Islet of Langerhans (tissue), 1 donor: ENCODE data around the gene MTUS2.
A peak's percentile ranks its signal among the peaks of the same experiment; 100 is the strongest.

Experiments
- FAIRE-seq: peaks from one replicate; lab custom pipeline; 2011; peaks lifted over from hg19 to GRCh38; lab: Jason Lieb, UNC

The MTUS2 gene

DNA sequence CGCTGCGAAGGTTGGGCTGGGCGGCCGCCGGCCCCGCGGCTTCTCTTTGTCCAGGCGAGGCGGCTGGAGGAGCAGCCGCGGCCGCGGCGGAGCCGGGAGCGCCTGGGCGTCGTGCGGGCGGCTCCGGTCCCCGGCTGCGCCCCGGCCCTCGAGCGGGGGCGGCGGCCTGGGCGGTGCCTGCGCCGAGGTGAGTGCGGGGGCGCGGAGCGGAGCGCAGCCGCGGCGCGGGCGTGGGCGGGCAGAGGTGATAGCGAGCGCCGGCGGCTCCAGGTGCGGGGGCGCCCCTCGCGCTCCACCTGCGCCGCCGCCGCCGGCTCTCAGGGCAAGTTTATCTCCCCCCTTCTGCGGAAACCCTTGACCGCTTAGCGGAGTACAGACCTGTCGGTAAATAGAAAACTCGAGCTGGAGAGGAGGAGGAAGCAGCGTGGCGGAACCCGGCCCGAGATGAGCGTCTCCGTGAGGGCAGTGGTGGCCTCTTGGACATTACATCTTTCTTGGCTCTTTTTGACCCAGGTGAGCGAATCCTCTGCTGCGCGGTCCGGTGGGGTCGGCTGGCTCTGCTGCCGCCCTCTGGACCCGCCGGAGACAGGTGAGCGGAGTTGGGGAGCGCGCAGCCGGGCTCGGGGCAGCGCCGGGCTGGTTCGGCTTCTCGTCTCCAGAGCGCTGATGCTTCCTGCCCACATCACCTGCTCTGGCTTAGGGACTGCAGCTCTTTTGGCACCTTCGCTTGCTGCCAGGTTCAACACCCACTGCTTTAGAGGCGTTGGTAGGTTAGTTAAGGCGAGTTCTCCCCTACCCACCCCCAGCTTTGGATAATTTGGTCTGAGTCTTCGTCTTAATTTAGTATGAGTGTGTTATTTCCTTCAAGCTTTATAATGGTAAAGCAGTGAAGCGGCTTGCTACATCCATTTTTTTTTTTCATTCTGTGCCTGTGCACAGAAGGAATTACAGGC is at the start of gene MTUS2:
TSS of gene MTUS2 (plus strand) at position 241 of the 953 bp plus-strand sequence.
- no peak for FAIRE-seq

DNA sequence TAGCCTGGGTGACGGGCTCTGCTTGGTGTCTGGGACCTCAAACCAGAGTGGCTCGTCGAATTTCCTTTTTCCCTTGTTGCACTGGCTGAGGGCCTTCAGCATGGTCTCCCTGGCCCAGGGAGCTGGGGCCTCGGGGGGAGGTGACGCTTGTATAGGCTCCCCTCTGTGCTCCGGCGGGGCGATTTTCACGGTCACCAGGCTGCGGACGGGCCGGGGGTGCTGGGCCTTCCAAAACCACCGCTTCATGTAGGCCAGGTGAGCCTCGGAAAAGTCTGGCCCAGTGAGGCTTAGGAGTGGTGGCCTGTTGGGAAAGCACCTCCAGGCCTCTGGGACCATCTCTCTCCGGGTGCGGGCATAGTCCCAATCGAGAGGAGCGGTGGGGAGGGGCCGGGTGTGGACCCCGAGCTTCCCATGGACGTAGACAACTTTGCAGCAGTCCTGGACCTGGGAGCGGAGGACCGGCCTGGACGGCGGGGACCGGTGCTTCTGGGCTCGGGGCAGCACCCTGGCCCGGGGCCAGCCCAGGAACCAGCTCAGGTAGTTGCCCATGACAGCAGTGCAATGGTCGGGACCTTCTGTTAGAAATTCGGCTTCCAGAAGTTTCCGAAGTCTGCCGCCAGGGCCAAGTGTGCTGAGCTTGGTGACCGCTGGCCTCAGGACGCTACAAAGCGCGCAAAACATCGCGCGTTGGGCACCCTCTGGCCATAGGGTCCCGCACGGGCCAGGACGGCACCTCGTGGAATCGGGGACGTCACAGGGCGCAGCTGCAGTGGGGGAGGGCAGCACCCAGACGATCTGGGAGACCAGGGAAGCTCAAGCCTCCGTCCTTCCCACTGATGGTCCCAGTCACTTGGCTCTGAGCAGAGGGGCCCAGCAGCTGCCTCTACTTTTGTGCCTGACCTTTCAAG is 41.6 kb upstream of the MTUS2 start:
- FAIRE-seq = no peak

DNA sequence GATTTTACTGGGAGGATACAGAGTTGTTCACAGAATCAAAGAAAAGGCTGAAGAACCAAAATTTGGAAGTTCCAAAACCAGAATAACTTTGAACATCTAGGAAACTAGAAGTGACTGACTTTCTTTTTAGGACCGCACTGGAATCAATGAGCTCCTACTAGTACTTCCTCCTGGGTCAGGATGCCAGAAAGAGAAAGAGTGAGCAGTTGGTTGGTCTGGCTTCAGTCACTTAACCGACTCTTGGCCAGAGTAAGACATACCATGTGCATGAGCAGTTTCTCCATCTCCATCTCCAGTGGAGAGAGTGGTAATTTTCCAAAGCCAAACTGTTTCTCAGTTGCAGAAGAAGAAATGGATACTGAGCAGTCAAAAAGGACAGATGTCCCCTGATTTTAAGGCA is 27.1 kb upstream of the MTUS2 start:
- no peak for FAIRE-seq

DNA sequence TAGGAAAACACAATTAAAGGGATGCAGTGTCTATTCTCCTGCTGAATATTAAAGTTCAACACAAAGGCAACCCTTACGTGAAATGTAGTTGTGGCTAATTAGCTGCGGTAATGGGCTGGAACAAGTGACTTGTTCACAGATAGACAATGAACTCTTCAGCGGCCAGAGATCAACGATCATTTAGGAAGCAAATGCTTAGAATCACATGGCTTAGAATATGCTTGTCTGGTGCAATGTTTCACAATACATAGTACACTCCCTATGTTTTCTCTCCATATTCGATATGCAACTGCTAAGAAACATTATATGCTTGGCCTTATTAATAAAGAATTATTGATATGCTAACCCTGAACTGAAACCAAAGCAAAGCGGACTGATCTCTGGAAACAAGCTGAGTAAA is 25.7 kb upstream of the MTUS2 start:
- FAIRE-seq = no peak

DNA sequence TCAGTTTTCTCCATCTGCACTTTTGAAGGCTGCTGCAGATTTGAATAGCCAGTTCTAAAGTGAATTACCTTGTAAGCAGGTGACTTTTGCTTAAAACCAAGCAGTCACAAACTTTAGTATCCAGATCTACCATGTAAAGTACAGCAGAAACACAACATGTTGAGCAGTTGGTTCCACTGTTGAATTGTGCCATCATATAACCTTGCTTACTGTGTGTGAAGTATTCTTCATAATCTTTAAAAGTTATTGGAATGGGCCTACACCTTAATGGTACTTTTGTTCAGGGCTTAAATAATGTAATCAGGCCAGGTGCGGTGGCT is 23.2 kb upstream of the MTUS2 start:
- no peak for FAIRE-seq

DNA sequence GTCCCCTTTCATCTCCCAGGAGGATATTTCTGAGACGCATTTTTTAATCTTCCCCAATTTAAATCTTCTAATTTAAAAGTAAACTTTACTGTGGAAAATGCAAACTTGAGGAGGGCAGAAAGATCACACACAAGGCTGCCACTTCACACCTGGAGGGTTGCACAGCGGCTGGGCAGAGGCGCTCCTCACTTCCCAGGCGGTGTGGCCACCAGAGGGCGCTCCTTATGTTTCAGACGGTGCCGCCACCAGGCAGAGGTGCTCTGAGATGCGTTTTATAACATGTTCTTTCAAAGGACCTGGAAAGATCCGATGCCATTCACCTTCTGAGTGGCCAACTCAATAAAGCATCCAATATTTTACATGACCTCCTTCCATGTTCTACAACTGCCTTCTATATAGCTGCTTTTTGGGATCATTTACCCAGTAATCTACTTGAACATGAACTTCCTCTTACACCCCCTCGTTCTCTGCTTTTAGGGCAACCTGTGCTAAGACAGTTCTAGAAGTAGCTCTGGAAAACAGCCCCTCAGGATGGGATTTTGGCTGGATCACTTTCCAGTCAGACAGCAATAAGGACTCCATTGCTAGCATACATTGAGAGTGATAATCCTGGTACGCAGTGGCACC is 14.8 kb upstream of the MTUS2 start:
- FAIRE-seq = no peak

DNA sequence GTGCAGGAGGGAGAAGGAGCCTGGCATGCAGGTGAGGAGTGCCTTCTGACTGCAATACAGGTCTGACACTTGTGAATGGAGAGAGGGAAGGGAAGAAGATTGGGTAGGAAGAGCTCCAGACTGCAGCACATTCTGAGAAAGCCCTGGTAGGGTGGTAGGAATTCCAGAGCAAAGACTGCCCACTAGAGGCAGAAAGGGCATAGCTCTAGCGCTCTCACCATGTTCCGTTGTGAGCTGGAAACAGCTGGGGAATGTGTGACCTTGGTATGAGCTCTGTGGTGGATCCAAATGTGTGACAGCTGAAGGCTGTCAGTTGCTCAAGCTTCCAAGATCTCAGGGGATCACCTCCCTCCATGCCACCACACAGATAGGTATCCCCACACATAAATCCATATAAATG is 2.9 kb upstream of the MTUS2 start:
- FAIRE-seq = no peak

DNA sequence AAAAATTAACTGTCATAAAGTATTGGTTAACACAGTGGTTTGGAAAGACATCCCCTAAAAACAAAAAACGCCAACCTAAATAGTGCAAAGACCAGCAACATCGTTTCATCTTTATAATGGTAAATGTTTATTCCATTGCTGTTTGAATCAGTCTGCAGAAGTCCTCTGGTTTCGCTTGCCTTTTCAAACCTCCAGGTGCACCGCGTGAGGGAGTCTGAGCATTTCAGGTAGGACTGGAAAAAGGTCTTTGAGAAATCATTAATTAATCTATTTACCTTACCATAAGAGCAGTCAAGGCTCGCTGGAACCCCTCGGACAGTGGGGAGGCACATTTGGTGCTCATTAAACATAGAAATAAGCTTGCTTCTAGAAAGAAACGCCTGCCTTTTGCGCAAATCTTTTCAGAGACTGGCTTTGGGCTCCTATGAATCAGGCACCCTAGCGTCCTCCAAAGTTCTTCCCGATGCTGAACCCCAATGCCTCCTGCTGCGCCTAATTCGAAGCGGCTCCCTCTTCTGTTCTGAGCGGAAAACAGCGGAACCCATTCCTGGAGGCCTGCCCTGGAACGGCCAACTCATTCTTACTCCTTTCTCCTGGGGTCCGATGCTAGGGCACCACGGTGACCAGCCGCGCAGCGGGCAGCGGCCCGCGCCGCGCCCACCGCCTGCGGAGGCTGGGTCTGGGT is 951 bp upstream of the MTUS2 start:
- FAIRE-seq = no peak

DNA sequence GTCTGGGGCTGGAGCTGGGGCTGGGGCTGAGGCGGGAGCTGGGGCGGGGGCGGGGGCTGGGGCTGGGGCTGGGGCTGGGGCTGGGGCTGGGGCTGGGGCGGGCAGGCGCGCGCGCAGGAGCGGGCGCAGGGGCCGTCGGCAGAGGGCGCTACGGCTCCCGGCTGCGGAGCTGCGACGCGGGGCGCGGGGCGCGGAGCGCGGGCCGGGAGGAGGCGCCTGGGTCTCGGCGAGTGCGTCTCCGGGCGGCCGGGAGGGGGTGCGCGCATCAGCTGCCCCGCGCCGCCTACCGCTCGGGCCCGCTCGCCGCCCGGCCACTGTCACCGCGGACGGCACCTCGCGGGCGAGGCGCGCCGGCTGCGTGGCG is 422 bp upstream of the MTUS2 start:
- no peak for FAIRE-seq

DNA sequence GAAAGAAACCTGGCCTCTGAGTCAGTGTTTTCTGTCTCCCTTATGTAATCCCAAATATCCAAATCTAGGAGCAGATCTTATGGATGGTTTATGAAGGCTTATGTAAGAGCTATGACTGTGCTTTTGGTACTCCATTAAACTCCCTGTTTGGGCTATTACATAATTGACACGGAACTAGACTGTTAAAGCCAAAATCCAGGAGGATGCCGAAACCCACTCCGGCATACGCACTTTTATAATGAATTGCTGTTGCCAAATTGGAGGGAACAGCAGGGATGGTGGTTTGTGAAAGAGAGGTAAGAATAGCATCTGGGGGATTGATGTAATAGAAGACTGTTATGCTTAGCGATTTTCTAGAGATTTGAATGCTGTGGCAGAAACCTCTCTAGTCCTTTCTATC is 2.0 kb downstream of the MTUS2 start:
- no peak for FAIRE-seq

DNA sequence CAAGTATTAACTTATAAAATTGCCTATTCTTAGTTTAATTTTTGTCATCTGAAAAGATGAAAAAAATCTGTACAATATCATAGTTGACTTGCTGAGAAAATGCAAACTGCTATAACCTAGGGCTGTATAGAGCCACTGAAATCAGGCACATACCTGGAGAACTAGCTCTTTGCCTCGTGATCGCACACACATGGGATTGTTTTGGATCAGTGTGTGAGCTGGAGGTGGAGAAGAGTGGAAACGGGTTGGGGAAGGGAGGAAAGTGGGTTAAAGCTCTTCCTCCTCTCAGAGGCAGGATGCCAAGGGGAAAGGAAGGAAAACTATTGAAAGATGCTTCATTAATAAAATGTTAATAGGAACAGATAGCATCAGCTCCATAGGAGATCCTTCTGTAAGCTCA is 2.7 kb downstream of the MTUS2 start:
- FAIRE-seq = no peak

DNA sequence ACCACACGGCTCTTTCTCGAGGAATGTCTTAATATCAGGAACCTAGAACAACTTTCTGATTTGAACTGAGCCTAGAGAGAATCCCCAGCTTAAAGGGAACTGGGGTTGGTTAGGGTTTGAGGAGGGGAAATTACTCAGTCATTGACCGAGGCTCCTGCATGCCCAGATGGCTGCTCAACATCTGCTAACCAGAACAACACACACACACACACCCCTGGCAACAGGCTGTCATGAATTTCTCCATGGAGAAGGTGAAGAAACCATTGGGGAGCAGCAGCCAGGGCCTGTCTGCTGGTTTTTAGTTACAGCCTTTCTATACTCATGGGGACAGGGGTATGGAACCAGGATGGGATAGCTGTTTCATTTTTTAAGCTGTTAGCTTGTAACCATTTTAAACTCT is 5.2 kb downstream of the MTUS2 start:
- no peak for FAIRE-seq

DNA sequence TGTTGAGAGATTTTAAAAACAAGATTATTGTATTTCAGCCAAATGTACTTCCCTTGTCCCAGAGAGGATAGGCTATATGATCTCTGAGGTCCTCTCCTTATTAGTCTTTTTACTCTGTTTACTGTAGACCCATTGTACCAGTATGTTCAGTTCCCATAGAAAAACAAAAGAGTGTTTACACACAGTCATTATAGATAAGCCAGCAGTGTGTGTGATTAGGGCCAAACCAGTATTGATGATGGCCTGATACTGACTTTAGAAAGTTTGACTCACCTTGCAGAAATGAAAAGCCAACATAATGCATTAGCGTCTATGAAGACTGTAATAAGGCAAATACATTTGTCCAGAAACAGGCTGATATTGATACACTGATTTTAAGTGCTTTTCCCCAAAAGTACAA is 6.2 kb downstream of the MTUS2 start:
- no peak for FAIRE-seq

DNA sequence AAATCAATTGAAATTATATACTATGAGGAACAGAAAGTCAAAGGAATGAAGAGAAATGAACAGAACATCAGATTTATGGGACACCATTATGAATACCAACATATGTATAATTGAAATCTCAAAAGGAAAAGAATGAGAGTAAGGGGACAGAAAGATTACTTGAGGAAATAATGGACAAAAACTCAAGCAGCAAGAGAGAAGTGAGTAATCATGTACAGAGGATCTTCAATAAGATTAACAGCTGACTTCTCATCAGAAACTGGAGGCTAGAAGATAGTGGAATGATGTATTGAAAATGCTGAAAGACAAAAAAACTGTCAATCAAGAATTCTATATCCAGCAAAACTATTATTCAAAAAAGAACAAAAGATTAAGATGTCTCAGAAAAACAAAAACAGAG is 10.4 kb downstream of the MTUS2 start:
- FAIRE-seq = no peak

DNA sequence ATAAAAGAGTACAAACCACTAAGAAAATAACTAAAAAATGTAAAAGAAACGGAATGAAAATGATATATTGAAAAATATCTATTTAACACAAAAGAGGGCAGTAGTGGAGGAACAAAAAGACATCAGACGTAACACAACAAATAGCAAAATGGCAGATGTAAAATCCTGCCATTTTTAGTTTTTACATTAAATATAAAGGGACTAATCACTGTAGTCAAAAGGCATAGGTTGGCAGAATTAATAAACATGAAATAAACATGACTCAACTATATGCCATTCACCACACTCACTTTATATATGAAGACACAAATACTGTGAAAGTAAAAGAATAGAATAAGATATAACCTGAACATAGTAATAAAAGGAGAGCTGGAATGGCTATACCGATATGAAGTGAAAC is 11.0 kb downstream of the MTUS2 start:
- no peak for FAIRE-seq

DNA sequence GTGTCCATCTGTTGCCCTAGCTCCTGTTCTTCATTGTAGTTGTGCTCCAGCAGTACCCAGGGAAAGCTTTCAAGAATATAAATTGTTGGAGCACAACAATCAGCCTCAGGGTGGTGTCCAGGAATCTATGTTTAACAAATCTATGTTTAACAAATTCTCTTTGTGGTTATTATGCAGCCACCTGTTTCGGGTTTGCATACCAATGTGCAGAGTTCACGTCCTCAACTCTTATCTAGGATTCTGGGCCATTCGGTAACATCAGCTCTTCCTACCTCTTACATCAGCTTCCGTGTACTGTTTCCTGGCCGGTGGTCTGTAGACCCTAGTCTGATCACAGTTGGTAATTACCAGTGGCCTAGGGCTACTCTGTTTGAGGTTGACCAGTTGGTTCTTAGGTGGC is 17.0 kb downstream of the MTUS2 start:
- FAIRE-seq = no peak

DNA sequence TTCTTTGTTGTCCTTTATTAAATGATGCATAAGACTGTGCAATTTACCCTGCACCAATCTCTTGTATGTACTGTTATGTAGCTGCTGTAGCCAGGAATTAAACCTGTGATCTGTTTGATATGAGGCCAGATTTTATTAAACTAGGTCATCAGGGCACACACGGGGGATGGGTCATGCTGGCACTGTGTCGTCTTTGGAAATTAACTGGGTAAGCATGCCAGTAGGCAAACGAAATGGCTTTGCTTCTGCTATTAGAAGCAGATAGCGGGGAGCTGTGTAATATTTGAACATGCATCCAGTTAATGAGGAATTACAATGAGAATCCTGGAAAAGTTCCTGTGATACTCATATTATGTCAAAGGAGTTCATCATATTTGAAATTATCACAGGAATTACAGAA is 23.5 kb downstream of the MTUS2 start:
- FAIRE-seq = peak; percentile 92

DNA sequence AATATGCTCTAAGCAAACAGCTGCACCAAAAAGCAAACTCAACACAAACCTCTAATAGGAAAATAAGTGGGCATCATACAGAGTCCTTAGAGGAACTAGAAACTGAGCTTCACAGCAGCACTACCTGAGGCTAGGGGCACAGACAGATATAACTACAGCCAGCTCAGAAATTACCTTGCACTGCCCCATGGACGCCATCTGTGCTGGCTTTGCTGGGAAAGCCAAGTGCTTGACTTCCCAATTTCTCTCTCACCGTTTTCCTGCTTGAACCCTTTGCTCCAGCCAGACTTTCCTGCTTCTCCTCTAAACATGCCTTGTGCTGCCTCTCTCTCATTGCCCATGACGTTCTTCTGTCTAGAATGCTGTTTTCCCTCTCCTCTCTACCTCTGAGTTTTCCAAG is 29.3 kb downstream of the MTUS2 start:
- peak; percentile 89 for FAIRE-seq

DNA sequence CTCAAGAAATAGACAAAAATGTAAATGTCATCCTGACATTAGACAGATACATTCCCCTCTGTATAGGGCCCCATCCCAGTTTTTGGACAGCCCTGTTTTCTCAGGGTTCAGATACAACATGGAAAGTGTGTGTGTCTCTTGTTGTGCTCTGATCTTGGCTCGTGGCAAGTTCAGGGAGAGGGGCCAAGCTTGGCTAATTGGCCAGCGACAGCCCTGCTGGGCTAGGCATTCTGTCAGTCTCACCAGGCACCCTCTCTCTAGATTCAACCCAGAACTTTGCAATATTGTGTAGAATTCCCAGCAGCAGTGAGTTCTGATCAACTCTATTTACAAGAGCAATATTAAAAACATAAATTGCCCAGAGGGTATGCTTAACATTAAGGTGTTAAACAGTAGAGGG is 30.1 kb downstream of the MTUS2 start:
- FAIRE-seq = no peak

DNA sequence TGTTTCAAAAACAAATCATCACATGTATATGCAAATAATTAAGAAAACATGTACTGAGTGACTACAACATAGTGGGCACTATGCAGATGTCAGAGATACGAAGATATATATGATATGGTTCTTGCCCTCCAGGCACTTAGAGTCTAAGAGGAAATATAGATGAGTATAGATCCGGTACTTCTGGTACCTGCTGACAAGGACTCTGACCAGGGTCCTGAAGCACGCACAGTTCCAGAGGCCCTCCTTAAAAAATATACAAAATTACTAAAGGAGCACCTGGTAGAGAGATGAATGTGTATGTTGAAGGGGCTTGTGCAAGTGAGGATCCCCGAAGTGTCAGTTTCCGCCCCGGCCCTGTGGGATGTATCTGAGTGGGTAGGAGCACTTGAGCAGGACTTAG is 31.3 kb downstream of the MTUS2 start:
- FAIRE-seq = no peak

DNA sequence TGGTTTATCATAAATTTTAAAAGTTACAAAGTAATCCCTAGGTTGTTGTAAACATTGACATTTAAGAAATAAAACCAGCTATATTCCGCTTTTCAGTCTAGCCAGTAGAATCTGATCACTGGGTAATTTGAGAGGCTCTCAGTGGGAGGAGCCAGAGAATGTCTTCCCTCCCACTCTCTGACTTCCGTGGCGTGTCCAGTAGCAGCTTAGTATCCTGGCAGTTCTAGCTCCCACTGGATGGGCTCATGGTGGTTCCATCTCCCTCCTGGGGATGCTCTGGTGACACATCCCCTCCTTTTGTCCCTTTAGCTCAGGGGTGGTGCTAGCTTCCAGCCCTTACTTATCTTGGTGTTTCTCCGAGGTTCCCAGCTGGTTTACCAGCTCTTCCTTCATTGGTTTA is 34.5 kb downstream of the MTUS2 start:
- FAIRE-seq = no peak

DNA sequence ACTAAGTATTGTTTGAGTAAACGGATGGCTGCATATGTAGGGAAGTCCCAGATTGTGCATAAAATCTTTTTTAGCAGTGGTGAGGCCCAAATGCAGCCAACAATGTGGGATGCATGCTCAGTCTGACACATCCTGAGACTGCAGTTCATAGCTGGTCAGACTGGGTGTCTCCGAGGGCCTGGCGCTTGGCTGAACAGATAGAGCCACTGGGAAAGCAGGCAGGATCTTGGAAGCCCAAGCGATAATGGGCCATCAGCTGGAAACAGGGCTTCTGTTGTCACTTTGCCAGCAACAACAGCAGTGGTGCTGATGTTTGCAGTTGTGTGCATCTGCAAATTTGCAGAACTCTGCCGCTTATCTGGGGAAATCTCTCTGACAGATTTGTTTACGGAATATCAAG is 36.1 kb downstream of the MTUS2 start:
- FAIRE-seq = peak; percentile 97

DNA sequence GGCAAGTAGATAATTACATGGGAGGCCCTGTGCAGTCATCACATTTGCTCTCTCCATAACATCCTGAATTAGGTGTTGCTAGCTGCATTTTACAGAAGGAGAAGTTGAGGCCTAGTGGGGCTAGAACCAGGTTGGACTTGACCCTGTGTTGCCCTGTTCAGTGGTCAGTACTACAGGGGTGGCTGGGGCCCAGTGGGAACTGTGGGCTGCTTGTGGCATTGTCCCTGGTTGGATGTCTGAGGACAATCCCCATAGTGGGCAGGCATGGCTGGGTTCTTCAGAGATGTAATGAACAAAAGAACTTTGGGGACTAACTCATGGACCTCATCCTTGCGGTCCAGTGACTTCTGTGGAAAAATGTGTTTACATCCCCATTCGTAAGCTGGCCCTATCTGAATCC is 38.9 kb downstream of the MTUS2 start:
- FAIRE-seq = no peak
